Measurements from ENCODE around the gene KRTCAP2.

- no peak for TF ChIP-seq CTCF (IDR thresholded peaks at IDR 0.05)
- TF ChIP-seq POLR2A (IDR thresholded peaks at IDR 0.05), result no peak
Measured at GRCh38 chr1:155158991-155159390, 14.1 kb downstream of the KRTCAP2 start.
